Testis (tissue), 3 donors: Measurements from ENCODE around the gene GABRR1. TPM values are rescaled to one million over a fixed set of nuclear protein-coding genes. Genes with fewer than 3 reads are reported as not detected.

ENCODE experiments used
- DNase-seq: peaks from one replicate; pipeline ENCODE4 v3.0.0-alpha.2; 2019
- H3K27ac ChIP-seq, 2 donors: fragments of 200-600 bp; sonication (generic); one replicate each; pipeline ENCODE4 v1.5.1; 2019
- H3K27me3 ChIP-seq: fragments of 200-600 bp; sonication (generic); one replicate; pipeline ENCODE4 v1.5.1; 2019
- H3K36me3 ChIP-seq: fragments of 200-600 bp; sonication (generic); one replicate; pipeline ENCODE4 v1.5.1; 2017; ENCODE audit warnings: low read depth; ENCODE audit errors: missing control alignments
- H3K4me1 ChIP-seq: fragments of 200-600 bp; sonication (generic); one replicate; pipeline ENCODE4 v1.5.1; 2019
- H3K4me3 ChIP-seq, 2 donors: fragments of 200-600 bp; sonication (generic); one replicate each; pipeline ENCODE4 v1.5.1; 2017 to 2019
- H3K9me3 ChIP-seq: fragments of 200-600 bp; sonication (generic); one replicate; pipeline ENCODE4 v1.5.1; 2017
- POLR2A ChIP-seq: fragments of 450-650 bp; IDR thresholded peaks from one replicate; pipeline ENCODE4 v1.6.1; 2017; ENCODE audit warnings: antibody characterized with exemption, mild to moderate bottlenecking, moderate library complexity
- WGBS, 2 donors: methylation state at CpG; one replicate each; pipeline ENCODE4 v1.1.5; 2018; 5-methylcytosine and 5-hydroxymethylcytosine counted together
- intact Hi-C: fragments of 100-400 bp; cut with DNase I; formaldehyde crosslinking; loops from one replicate; pipeline ENCODE4 v1.15.1; 2023; ENCODE audit warnings: low total_unique reads
- polyA plus RNA-seq: library from polyadenylated mRNA; stranded (reverse); fragments of 350-450 nt; fragmentation: Illumina TruSeq; extraction: RNeasy Lipid Tissue Mini Kit (QIAGEN cat#74804); gene quantifications from one replicate; pipeline ENCODE4 v1.2.3, GENCODE V29; 2014; ENCODE audit warnings: low read depth, low replicate concordance; ENCODE audit not compliant: insufficient read depth
- total RNA-seq, 2 donors: library from RNA; depleted of rRNA; stranded (reverse); fragments of >200 nt; gene quantifications; one replicate each; pipeline ENCODE4 v1.2.3, GENCODE V29; 2016
- TF ChIP-seq, protein P1 (sequence below), 3 experiments: fragments of 450-650 bp in 2 of 3; fragments of 200-600 bp in 1 of 3; sonication (generic) in 1 of 3; IDR thresholded peaks; one replicate each; pipeline ENCODE4 v1.5.1; 2016 to 2019; ENCODE audit warnings: antibody characterized with exemption in 3 of 3, mild to moderate bottlenecking in 2 of 3, moderate library complexity in 1 of 3

The GABRR1 gene
- total and polyA plus RNA-seq, 3 donors from 2014 or later, result 1.6 to 3.4 (median 3.0) TPM

- H3K36me3 ChIP-seq, result no peaks in the 10 kb centered on the region
- DNase-seq, result no peak
- no peaks in the 10 kb centered on the region for H3K9me3 ChIP-seq
- 66 to 67% methylated on average over 7 of the region's 7 CpGs for WGBS, 2 donors
- TF ChIP-seq POLR2A, result no peak
- TF ChIP-seq, protein P1, sequence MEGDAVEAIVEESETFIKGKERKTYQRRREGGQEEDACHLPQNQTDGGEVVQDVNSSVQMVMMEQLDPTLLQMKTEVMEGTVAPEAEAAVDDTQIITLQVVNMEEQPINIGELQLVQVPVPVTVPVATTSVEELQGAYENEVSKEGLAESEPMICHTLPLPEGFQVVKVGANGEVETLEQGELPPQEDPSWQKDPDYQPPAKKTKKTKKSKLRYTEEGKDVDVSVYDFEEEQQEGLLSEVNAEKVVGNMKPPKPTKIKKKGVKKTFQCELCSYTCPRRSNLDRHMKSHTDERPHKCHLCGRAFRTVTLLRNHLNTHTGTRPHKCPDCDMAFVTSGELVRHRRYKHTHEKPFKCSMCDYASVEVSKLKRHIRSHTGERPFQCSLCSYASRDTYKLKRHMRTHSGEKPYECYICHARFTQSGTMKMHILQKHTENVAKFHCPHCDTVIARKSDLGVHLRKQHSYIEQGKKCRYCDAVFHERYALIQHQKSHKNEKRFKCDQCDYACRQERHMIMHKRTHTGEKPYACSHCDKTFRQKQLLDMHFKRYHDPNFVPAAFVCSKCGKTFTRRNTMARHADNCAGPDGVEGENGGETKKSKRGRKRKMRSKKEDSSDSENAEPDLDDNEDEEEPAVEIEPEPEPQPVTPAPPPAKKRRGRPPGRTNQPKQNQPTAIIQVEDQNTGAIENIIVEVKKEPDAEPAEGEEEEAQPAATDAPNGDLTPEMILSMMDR (IDR thresholded peaks at IDR 0.05), result no peak
- H3K4me1 ChIP-seq, result no peaks in the 10 kb centered on the region
- no peaks in the 10 kb centered on the region for H3K27me3 ChIP-seq
- intact Hi-C loops, result no loop called here
- H3K27ac ChIP-seq, result peak overlapping the region; percentile 57 to 67
- no peak overlapping the region for H3K4me3 ChIP-seq
Observed at GRCh38 chr6:89161326-89162046, 55.7 kb downstream of the GABRR1 start.

GRCh38 chr6:89160331-89161092 is 56.6 kb downstream of the GABRR1 start:
- H3K4me1 ChIP-seq, result no peaks in the 10 kb centered on the region
- no peaks in the 10 kb centered on the region for H3K27me3 ChIP-seq
- intact Hi-C loops, result no loop called here
- H3K36me3 ChIP-seq, result no peaks in the 10 kb centered on the region
- DNase-seq, result no peak
- no peaks in the 10 kb centered on the region for H3K9me3 ChIP-seq
- no peak overlapping the region for H3K4me3 ChIP-seq
- TF ChIP-seq, protein P1 (IDR thresholded peaks at IDR 0.05), result no peak
- TF ChIP-seq POLR2A, result no peak
- H3K27ac ChIP-seq, result peak overlapping the region in 1 of 2 donors; percentile 67
- 94 to 99% methylated on average over 4 of the region's 4 CpGs for WGBS, 2 donors

- TF ChIP-seq, protein P1 (IDR thresholded peaks at IDR 0.05), result no peak
- no peak for TF ChIP-seq POLR2A
- intact Hi-C loops, result no loop called here
- no peaks in the 10 kb centered on the region for H3K9me3 ChIP-seq
- 76 to 81% methylated on average over 1 of the region's 1 CpG for WGBS, 2 donors
- no peak for DNase-seq
- no peak overlapping the region for H3K27ac ChIP-seq
- no peaks in the 10 kb centered on the region for H3K27me3 ChIP-seq
- no peaks in the 10 kb centered on the region for H3K36me3 ChIP-seq
- H3K4me1 ChIP-seq, result no peaks in the 10 kb centered on the region
- H3K4me3 ChIP-seq, result no peak overlapping the region
Observed at GRCh38 chr6:89154131-89154530, 63.0 kb downstream of the GABRR1 start.

- Histone ChIP-seq H3K4me3 (no peak overlapping the region), H3K27me3 (no peaks in the 10 kb centered on the region), H3K4me1 (peaks cover 5% of the 10 kb centered on the region), H3K9me3 (no peaks in the 10 kb centered on the region), H3K36me3 (no peaks in the 10 kb centered on the region), H3K27ac (no peak overlapping the region)
- no peak for DNase-seq
- intact Hi-C loops, result no loop called here
- TF ChIP-seq, protein P1 (IDR thresholded peaks at IDR 0.05), result no peak
- TF ChIP-seq POLR2A, result no peak
- 65 to 81% methylated on average over 17 of the region's 17 CpGs for WGBS, 2 donors
Observed at GRCh38 chr6:89148016-89148750, 69.0 kb downstream of the GABRR1 start.
